ENCODE measurements around the gene BICRA.
A peak's percentile ranks its signal among the peaks of the same experiment; 100 is the strongest.
"Not testable (repeated sequence)": the region's sequence is repeated elsewhere in the genome, so short reads cannot be mapped to it uniquely, and the experiment has no call there.

BICRA gene

DNA sequence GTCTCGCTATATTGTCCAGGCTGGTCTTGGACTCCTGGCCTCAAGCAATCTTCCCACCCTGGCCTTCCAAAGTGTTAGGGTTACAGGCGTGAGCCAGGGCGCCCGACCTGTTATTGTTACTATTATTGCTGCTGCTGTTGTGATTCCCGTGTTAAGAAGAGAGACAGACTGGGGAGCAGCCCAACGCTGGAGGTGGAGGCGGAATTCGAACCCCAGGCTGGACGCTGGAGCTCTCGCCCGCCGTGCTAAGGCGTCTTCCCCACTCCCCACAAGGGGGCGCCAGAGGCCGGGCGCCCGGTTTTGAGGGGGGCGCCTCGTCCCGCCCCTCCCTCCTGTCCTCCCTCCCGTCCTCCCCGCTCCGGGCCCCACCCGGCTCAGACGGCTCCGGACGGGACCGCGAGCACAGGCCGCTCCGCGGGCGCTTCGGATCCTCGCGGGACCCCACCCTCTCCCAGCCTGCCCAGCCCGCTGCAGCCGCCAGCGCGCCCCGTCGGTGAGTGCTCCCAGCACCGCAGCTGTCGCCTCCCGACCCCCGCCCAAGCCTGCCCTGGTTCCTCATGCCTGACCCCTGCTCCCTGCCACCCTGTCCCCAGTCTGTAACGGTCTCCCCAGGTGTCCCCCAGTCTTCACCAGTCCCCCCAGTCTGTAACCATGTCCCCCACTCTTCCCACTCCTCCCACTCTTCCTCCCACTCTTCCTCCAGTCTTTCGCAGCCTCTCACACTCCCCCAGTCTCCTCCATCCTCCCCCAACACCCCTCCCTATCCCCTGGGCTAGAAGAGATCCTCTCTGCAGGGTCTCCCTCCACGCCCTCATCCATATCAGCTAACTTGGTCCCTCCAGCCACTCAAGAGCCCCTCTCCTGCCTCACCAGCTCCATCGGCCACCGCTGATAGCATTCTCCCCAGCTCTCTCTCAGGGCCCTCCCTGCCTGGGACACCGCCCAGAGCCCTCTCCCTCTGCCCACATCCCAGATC is 104.4 kb downstream of the BICRA start, which contains the start of gene EHD2:
Gene EHD2, plus strand, starts transcription at position 377 of the 976 bp plus-strand sequence. CDS start 3,191 bp downstream, outside the sequence.
- Histone ChIP-seq H3K27me3 (replicated peaks; ENCODE audit: control insufficient read depth, insufficient read depth, low read length) (no peaks in the 10 kb centered on the region; the same call in 1 of the 2 replicates), H3K4me3 (replicated peaks; ENCODE audit: low read depth, low read length) (no peak within 1 kb of the TSS), H3K36me3 (ENCODE audit: control insufficient read depth, insufficient read depth, low read length) (no peaks in the 10 kb centered on the region)
- no peak for DNase-seq (ENCODE audit: extremely low read depth, insufficient read length)
- TF ChIP-seq, protein P1, sequence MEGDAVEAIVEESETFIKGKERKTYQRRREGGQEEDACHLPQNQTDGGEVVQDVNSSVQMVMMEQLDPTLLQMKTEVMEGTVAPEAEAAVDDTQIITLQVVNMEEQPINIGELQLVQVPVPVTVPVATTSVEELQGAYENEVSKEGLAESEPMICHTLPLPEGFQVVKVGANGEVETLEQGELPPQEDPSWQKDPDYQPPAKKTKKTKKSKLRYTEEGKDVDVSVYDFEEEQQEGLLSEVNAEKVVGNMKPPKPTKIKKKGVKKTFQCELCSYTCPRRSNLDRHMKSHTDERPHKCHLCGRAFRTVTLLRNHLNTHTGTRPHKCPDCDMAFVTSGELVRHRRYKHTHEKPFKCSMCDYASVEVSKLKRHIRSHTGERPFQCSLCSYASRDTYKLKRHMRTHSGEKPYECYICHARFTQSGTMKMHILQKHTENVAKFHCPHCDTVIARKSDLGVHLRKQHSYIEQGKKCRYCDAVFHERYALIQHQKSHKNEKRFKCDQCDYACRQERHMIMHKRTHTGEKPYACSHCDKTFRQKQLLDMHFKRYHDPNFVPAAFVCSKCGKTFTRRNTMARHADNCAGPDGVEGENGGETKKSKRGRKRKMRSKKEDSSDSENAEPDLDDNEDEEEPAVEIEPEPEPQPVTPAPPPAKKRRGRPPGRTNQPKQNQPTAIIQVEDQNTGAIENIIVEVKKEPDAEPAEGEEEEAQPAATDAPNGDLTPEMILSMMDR (IDR thresholded peaks at IDR 0.05; ENCODE audit: insufficient read depth, low read length, poor library complexity, severe bottlenecking) = peak; percentile 56

DNA sequence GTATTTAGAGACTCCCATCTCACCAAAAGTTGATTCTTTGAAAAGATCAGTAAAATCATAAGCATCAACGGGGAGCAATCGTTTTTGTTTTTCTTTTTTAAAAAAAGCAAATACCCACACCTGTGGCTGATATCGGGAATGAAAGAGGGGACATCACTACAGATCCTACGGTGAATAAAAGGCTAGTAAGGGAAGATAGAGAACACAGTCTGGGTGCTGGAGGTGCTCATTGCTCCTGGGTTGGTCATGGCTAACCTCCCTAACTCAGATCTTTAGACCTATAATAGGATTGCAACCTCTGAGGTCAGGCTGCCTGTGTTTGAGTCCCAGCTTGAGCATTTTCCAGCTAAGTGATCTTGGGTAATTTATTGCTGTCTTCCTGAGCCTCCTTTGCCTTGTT is 105.4 kb downstream of the BICRA start:
- no peak for DNase-seq (ENCODE audit: extremely low read depth, insufficient read length)
- TF ChIP-seq, protein P1 (IDR thresholded peaks at IDR 0.05; ENCODE audit: insufficient read depth, low read length, poor library complexity, severe bottlenecking) = no peak
- H3K4me3 ChIP-seq (replicated peaks; ENCODE audit: low read depth, low read length) = no peak overlapping the region
- no peaks in the 10 kb centered on the region; the same call in 1 of the 2 replicates for H3K27me3 ChIP-seq (replicated peaks; ENCODE audit: control insufficient read depth, insufficient read depth, low read length)
- no peaks in the 10 kb centered on the region for H3K36me3 ChIP-seq (ENCODE audit: control insufficient read depth, insufficient read depth, low read length)

DNA sequence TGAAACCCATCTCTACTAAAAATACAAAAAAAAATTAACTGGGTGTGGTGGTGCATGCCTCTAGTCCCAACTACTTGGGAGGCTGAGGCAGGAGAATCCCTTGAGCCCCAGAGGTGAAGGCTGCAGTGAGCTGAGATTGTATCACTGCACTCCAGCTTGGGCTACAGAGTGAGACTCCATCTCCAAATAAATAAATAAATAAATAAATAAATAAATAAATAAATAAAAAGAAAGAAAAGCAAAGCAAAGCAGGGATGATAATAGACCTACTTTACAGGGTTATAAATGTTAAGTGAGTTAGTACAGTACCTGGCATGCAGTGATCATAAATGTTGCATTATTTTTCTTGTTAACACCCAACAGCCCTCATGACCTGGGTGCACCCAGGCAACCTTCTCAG is 105.9 kb downstream of the BICRA start:
- not testable (repeated sequence) for DNase-seq (ENCODE audit: extremely low read depth, insufficient read length); H3K36me3 ChIP-seq (ENCODE audit: control insufficient read depth, insufficient read depth, low read length); H3K27me3 ChIP-seq (replicated peaks; ENCODE audit: control insufficient read depth, insufficient read depth, low read length); H3K4me3 ChIP-seq (replicated peaks; ENCODE audit: low read depth, low read length)

- DNase-seq (ENCODE audit: extremely low read depth, insufficient read length) = no peak
- no peak overlapping the region for H3K4me3 ChIP-seq (replicated peaks; ENCODE audit: low read depth, low read length)
- H3K36me3 ChIP-seq (ENCODE audit: control insufficient read depth, insufficient read depth, low read length) = no peaks in the 10 kb centered on the region
- no peaks in the 10 kb centered on the region; the same call in 1 of the 2 replicates for H3K27me3 ChIP-seq (replicated peaks; ENCODE audit: control insufficient read depth, insufficient read depth, low read length)
- TF ChIP-seq, protein P1 (IDR thresholded peaks at IDR 0.05; ENCODE audit: insufficient read depth, low read length, poor library complexity, severe bottlenecking) = no peak
These were observed 107.5 kb downstream of the BICRA start for GRCh38 chr19:47716270-47716937.

DNA sequence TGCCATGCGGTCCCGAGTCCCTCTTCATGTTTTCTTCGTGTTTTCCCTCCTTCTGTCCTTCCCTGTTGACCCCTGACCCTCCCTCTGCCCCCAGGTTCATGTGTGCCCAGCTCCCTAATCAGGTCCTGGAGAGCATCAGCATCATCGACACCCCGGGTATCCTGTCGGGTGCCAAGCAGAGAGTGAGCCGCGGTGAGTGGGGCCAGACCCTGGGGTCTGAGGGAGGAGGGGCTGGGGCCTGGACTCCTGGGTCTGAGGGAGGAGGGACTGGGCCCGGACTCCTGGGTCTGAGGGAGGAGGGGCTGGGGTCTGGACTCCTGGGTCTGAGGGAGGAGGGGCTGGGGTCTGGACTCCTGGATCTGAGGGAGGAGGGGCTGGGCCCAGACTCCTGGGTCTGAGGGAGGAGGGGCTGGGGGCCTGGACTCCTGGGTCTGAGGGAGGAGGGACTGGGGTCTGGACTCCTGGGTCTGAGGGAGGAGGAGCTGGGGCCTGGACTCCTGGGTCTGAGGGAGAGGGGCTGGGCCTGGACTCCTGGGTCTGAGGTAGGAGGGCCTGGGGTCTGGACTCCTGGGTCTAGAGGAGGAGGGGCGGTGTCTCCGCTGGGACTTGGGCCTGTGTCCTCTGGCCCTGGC is 109.6 kb downstream of the BICRA start:
- not testable (repeated sequence) for DNase-seq (ENCODE audit: extremely low read depth, insufficient read length); H3K27me3 ChIP-seq (replicated peaks; ENCODE audit: control insufficient read depth, insufficient read depth, low read length); H3K4me3 ChIP-seq (replicated peaks; ENCODE audit: low read depth, low read length); H3K36me3 ChIP-seq (ENCODE audit: control insufficient read depth, insufficient read depth, low read length)

DNA sequence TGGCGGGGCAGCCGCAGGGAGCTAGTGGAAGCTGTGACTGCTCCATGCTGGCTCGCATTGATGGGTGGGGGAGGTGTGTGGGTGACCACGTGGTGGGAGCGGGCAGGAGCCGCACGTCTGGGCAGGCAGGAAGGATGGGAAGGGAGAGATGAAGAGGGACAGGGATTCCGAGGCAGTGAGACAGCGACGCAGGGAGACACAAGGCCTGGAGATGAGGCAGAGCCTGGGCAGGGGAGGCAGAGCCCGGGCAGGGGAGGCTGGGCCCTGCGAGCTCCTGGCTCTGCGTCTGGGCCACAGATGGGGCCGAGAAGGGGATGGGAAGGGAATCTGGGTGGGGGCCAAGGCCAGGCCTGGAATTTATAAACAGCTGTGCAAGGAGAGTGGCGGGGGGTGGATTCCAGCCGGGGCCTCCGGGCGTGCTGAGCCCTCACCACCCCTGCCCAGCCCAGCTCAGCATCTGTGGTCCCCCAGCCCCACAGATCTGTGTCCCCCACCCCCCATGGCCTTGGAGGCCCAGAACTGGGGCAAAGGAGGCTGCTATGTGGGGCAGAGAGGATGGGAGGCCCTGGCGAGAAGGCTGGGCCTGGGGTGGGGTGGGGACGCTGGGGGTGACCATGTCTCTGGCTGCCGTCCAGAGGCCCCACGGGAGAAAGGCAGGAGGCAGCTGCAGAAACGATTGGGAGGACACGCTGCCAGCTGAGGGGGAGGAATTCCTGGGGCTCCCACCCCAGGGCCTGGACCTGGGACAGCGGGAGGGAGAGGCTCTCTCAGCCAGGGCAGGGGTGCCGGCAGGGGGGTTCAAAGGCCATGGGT is 110.3 kb downstream of the BICRA start:
- no peak overlapping the region for H3K4me3 ChIP-seq (replicated peaks; ENCODE audit: low read depth, low read length)
- no peak for DNase-seq (ENCODE audit: extremely low read depth, insufficient read length)
- H3K36me3 ChIP-seq (ENCODE audit: control insufficient read depth, insufficient read depth, low read length) = no peaks in the 10 kb centered on the region
- TF ChIP-seq, protein P1 (IDR thresholded peaks at IDR 0.05; ENCODE audit: insufficient read depth, low read length, poor library complexity, severe bottlenecking) = no peak
- H3K27me3 ChIP-seq (replicated peaks; ENCODE audit: control insufficient read depth, insufficient read depth, low read length) = no peaks in the 10 kb centered on the region
